K562 (cell line): ENCODE measurements around the gene ANKS1B. TPM values are rescaled to one million over a fixed set of nuclear protein-coding genes. Genes with fewer than 3 reads are reported as not detected.

Experiments
- ATAC-seq: fragments of 200-7000 bp; cut with Tn5 transposase; 3 replicates; pipeline ENCODE4 v1.9.1; 2020; ENCODE audit warnings: moderate library complexity
- BruUV-seq: library from RNA; stranded (reverse); fragments of 400-500 nt; replicated peaks from 2 replicates; lab custom pipeline; 2021; lab: Mats Ljungman, UMichigan
- CTCF ChIA-PET: fragments of 300-600 bp; formaldehyde crosslinking; extraction: SDS; loops from one replicate; lab custom pipeline; 2021; ENCODE audit warnings: low intra/inter-chr PET ratio; lab: Yijun Ruan, JAX
- POLR2A ChIA-PET: fragments of 300-600, 350-650 bp; sonication (Branson Sonifier 250); formaldehyde crosslinking; extraction: SDS; loops from one replicate; lab custom pipeline; 2021; ENCODE audit warnings: antibody characterized with exemption, inconsistent platforms; lab: Yijun Ruan, JAX
- DNase-seq, 4 experiments: peaks; one replicate each; pipeline versions ENCODE4 v3.0.0 to v3.0.0-alpha.2; 2011 to 2018; ENCODE audit warnings: low spot score in 3 of 4, mixed read lengths in 3 of 4; ENCODE audit errors: extremely low read depth in 1 of 4
- FAIRE-seq: peaks from 2 replicates; lab custom pipeline; 2011; peaks lifted over from hg19 to GRCh38; lab: Jason Lieb, UNC
- H2AFZ ChIP-seq: 2 replicates; pipeline ENCODE4 v1.6.0; 2011; ENCODE audit warnings: low read depth, low read length, control low read depth, inconsistent platforms
- H3K27ac ChIP-seq: fragments of 200-600 bp; 3 replicates; pipeline ENCODE4 v1.8.0; 2011; ENCODE audit warnings: low read depth, mild to moderate bottlenecking, control low read depth, inconsistent platforms, low read length, moderate library complexity, mixed read lengths; ENCODE audit errors: extremely low read depth
- H3K27me3 ChIP-seq, 2 experiments: fragments of 300-600 bp in 1 of 2; 2 replicates in 1 of 2; 3 replicates in 1 of 2; pipeline versions ENCODE4 v1.6.0 to v1.8.0; 2011; ENCODE audit warnings: inconsistent platforms in 2 of 2, low read length in 2 of 2, mild to moderate bottlenecking in 1 of 2, mixed read lengths in 1 of 2, moderate library complexity in 1 of 2; ENCODE audit not compliant: control insufficient read depth in 2 of 2, insufficient read depth in 2 of 2
- H3K36me3 ChIP-seq: fragments of 300-600 bp; 3 replicates; pipeline ENCODE4 v1.8.0; 2011; ENCODE audit warnings: mild to moderate bottlenecking, low read length, inconsistent platforms; ENCODE audit not compliant: control insufficient read depth, insufficient read depth
- H3K4me1 ChIP-seq, 2 experiments: fragments of 200-600 bp in 1 of 2; replicated peaks in 1 of 2; 2 replicates in 1 of 2; 3 replicates in 1 of 2; pipeline versions ENCODE4 v1.5.1 to v1.8.0; 2011; ENCODE audit warnings: inconsistent platforms in 2 of 2, low read length in 2 of 2, mild to moderate bottlenecking in 1 of 2, mixed read lengths in 1 of 2, moderate library complexity in 1 of 2; ENCODE audit not compliant: control insufficient read depth in 2 of 2, insufficient read depth in 2 of 2
- H3K4me2 ChIP-seq: 2 replicates; pipeline ENCODE4 v1.6.1; 2011; ENCODE audit warnings: low read length, control low read depth, inconsistent platforms, mixed read lengths; ENCODE audit not compliant: insufficient read depth
- H3K4me3 ChIP-seq: fragments of 200-600 bp; sonication (generic), shearing (Covaris generic); 2 replicates; pipeline ENCODE4 v1.5.1; 2016; ENCODE audit warnings: control low read depth, inconsistent platforms
- H3K79me2 ChIP-seq: fragments of 200-600 bp; 3 replicates; pipeline ENCODE4 v1.8.0; 2011; ENCODE audit warnings: low read length, inconsistent platforms; ENCODE audit not compliant: control insufficient read depth, insufficient read depth
- H3K9ac ChIP-seq, 2 experiments: 2 replicates each; pipeline versions ENCODE4 v1.6.0 to v1.6.1; 2011; ENCODE audit warnings: low read depth in 2 of 2, low read length in 2 of 2, control low read depth in 1 of 2, inconsistent platforms in 1 of 2, mild to moderate bottlenecking in 1 of 2, mixed read lengths in 1 of 2; ENCODE audit not compliant: insufficient read depth in 1 of 2
- H3K9me1 ChIP-seq: one replicate; pipeline ENCODE4 v1.6.0; 2011; ENCODE audit warnings: inconsistent platforms, mild to moderate bottlenecking, low read length, moderate library complexity; ENCODE audit not compliant: control insufficient read depth, insufficient read depth
- H3K9me3 ChIP-seq: replicated peaks from 2 replicates; pipeline ENCODE4 v1.5.1; 2011; ENCODE audit warnings: low read depth, low read length, inconsistent platforms; ENCODE audit not compliant: control insufficient read depth, insufficient read depth
- H4K20me1 ChIP-seq: replicated peaks from 2 replicates; pipeline ENCODE4 v1.6.1; 2011; ENCODE audit warnings: low read length, inconsistent platforms, mixed read lengths; ENCODE audit not compliant: control insufficient read depth, insufficient read depth
- GABPA ChIP-seq: fragments of 200-800 bp; sonication (Bioruptor generic); conservative IDR thresholded peaks from 2 replicates; pipeline ENCODE4 v1.6.1; 2016; ENCODE audit warnings: low read depth, missing genetic modification characterization, missing compliant biosample characterization
- TFAM ChIP-seq: fragments of 250-450 bp; sonication (Bioruptor Pico); conservative IDR thresholded peaks from 2 replicates; pipeline ENCODE4 v1.5.0; 2021; ENCODE audit warnings: mild to moderate bottlenecking, moderate library complexity
- TRIM24 ChIP-seq, 2 experiments: fragments of 450-650 bp; IDR thresholded peaks; 2 replicates each; pipeline ENCODE4 v1.6.1; 2016
- ZSCAN29 ChIP-seq: fragments of 450-650 bp; IDR thresholded peaks from 2 replicates; pipeline ENCODE4 v1.6.1; 2017
- WGBS: fragments of 100-300 bp; shearing (Covaris generic); methylation state at CpG from one replicate; pipeline ENCODE4 v1.1.6; 2016; ENCODE audit warnings: low coverage, mixed read lengths; ENCODE audit not compliant: insufficient coverage; ENCODE audit errors: missing lambda C conversion rate; 5-methylcytosine and 5-hydroxymethylcytosine counted together
- in situ Hi-C: fragments of 300-500 bp; cut with MboI; formaldehyde crosslinking; loops from 4 replicates; pipeline ENCODE4 v1.15.0; 2018; ENCODE audit warnings: inconsistent platforms, mixed read lengths
- intact Hi-C: fragments of 100-400 bp; cut with micrococcal nuclease; formaldehyde crosslinking; loops from 2 replicates; pipeline ENCODE4 v1.14.2; 2022
- polyA plus RNA-seq, 8 experiments: library from polyadenylated mRNA; depleted of rRNA in 4 of 8; stranded (reverse) in 5 of 8; unstranded in 3 of 8; fragments of >200 nt; fragmentation: Nextera tagmentation in 2 of 8; fragmentation: Illumina TruSeq in 1 of 8; extraction: Ambion mirVana in 2 of 8; extraction: Trizol in 1 of 8; gene quantifications; 2 replicates each; pipeline versions ENCODE4 v1.2.1 to v1.2.3, GENCODE V29; 2011 to 2014; ENCODE audit warnings: inconsistent platforms in 1 of 8, missing spikeins in 1 of 8
- total RNA-seq, 7 experiments: library from RNA; depleted of rRNA in 6 of 7; stranded (reverse); fragments of >200 nt in 6 of 7; fragmentation: Illumina TruSeq in 2 of 7; extraction: Trizol in 2 of 7; gene quantifications; 2 replicates each; pipeline versions ENCODE4 v1.2.1 to v1.2.3, GENCODE V29; 2011 to 2021; ENCODE audit warnings: low replicate concordance in 1 of 7
- TF ChIP-seq, protein P1 (sequence below): sonication (generic); formaldehyde crosslinking; IDR thresholded peaks from 2 replicates; pipeline ENCODE4 v1.9.0; 2022; ENCODE audit warnings: mild to moderate bottlenecking, missing genetic modification reagents
- TF ChIP-seq, protein P2 (sequence below): fragments of 250-450 bp; sonication (Bioruptor Pico); IDR thresholded peaks from 2 replicates; pipeline ENCODE4 v1.9.0; 2021; ENCODE audit warnings: mild to moderate bottlenecking

ANKS1B gene
- total and polyA plus RNA-seq, 9 of the 15 experiments (the other 6 are each of a cell fraction or from before 2014, with no cell fraction given) = 0.04 to 0.47 (median 0.28) TPM; not detected in 4

DNA sequence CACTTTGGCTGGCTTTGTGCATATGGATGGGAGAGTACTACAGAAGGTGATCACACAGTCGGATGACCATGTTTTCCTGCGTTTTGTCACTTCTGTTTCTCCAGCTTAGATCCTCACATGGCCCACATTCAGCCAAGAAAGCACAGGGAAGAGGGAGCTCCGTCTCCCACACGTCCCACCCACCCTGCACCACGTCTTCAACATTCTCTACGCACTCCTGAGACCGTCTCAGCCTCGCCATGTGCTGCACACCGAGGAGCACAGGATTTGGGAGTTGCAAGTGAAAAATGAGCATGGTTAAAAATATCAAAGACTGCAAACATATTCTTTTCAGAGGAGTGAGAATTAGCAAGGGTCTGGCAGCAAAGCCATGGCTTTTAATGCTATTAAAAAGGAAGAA lies 1217.5 kb downstream of the ANKS1B start (continued):
- no peak for TF ChIP-seq GABPA
- TF ChIP-seq, all 486 proteins: peak for 0

DNA sequence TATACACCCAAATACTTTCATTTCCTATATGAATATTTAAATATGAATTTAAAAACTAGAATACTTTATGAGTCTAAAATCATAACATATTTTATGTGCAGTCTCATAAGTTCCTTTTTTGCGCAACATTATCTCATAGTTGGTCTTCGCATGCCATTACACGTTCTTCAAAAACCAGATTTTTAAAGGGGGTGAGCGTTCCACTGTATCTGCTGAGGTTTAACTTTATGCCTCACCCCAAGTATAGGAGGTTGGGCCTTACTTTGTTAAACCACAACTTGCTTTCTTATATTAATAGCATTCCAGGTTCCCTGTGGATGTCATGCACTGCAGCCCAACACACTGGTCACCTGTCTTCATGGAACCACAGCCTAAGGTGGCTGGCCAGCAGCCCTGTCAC lies 1221.1 kb downstream of the ANKS1B start:
- Histone ChIP-seq H3K9ac (no peak overlapping the region), H3K4me2 (no peak overlapping the region), H3K27me3 (peaks cover 11 to 25% of the 10 kb centered on the region in 2 experiments; a peak in 4 of 5 replicates), H4K20me1 (no peaks in the 10 kb centered on the region)
- no peak for DNase-seq
- POLR2A ChIA-PET = no interaction called here
- in situ Hi-C loops = no loop called here
- no peak for FAIRE-seq
- TF ChIP-seq ZSCAN29 = no peak
- TF ChIP-seq, protein P1, sequence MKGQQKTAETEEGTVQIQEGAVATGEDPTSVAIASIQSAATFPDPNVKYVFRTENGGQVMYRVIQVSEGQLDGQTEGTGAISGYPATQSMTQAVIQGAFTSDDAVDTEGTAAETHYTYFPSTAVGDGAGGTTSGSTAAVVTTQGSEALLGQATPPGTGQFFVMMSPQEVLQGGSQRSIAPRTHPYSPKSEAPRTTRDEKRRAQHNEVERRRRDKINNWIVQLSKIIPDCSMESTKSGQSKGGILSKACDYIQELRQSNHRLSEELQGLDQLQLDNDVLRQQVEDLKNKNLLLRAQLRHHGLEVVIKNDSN (CRISPR knock-in tag) = no peak
- TF ChIP-seq, protein P2, sequence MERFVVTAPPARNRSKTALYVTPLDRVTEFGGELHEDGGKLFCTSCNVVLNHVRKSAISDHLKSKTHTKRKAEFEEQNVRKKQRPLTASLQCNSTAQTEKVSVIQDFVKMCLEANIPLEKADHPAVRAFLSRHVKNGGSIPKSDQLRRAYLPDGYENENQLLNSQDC (CRISPR knock-in tag) = no peak
- no peak for TF ChIP-seq TRIM24 (IDR thresholded peaks at IDR 0.05)
- TF ChIP-seq TFAM = no peak
- TF ChIP-seq, all 486 proteins: peak for 0
- Histone ChIP-seq H3K27ac (no peak overlapping the region), H3K4me1 (no peaks in the 10 kb centered on the region), H2AFZ (no peak overlapping the region), H3K9me3 (no peaks in the 10 kb centered on the region), H3K4me3 (no peak overlapping the region), H3K79me2 (no peaks in the 10 kb centered on the region), H3K36me3 (no peaks in the 10 kb centered on the region), H3K9me1 (no peaks in the 10 kb centered on the region)
- intact Hi-C loops = no loop called here
- no peak for ATAC-seq
- no TSS peak for BruUV-seq
- CTCF ChIA-PET = no interaction called here
- 13% methylated on average over 4 of the region's 4 CpGs for WGBS
